ENCODE results near the gene IL18RAP.

Gene IL18RAP

GRCh38 chr2:102386867-102387541 lies 36.0 kb upstream of the IL18RAP start:
- H3K36me3 Mint-ChIP-seq (ENCODE audit: low read depth): peaks cover 9% of the 10 kb centered on the region

DNA sequence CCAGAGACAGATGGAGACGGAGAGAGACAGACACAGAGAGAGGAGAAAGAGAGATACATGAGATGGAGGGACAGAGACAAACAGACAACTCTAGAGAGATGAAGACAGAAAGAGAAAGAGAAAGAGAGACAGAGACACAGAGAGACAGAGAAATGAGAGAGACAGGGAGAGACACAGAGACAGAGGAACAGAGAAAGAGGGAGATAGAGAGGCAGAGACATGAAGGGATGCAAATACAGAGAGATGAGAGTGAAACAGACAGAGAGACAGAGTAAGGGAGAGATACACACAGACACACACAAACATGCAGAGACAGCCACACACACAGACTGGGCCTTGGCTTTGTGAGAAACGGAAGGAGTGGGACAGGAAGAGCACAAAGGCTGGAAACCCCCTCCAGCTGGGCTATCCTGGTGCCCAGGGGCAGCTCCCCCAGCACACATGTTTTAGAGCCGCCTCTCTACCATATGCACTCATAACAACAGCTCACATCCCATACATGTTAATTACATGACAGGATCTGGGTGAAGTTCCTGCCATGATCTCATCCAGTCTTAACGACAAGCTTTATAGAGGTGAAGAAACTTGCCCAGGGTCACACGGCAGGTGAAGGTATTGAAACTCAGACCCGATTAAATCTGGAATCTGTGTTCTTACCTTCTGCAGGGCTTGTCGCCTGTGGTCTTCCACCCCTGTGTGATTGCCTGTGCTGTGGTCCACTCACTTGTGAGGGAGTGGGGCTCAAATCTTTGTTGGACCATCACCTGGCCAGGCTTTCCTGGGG lies 35.0 kb upstream of the IL18RAP start:
- no peak overlapping the region for H3K27ac Mint-ChIP-seq
- TF ChIP-seq, protein P1, sequence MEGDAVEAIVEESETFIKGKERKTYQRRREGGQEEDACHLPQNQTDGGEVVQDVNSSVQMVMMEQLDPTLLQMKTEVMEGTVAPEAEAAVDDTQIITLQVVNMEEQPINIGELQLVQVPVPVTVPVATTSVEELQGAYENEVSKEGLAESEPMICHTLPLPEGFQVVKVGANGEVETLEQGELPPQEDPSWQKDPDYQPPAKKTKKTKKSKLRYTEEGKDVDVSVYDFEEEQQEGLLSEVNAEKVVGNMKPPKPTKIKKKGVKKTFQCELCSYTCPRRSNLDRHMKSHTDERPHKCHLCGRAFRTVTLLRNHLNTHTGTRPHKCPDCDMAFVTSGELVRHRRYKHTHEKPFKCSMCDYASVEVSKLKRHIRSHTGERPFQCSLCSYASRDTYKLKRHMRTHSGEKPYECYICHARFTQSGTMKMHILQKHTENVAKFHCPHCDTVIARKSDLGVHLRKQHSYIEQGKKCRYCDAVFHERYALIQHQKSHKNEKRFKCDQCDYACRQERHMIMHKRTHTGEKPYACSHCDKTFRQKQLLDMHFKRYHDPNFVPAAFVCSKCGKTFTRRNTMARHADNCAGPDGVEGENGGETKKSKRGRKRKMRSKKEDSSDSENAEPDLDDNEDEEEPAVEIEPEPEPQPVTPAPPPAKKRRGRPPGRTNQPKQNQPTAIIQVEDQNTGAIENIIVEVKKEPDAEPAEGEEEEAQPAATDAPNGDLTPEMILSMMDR (IDR thresholded peaks at IDR 0.05): no peak
- peaks cover 9% of the 10 kb centered on the region for H3K36me3 Mint-ChIP-seq (ENCODE audit: low read depth)
- H3K9me3 Mint-ChIP-seq: peaks cover 25% of the 10 kb centered on the region
- no peak for DNase-seq
- H3K27me3 Mint-ChIP-seq (ENCODE audit: low read depth, poor library complexity): peaks cover 3% of the 10 kb centered on the region
- H3K4me1 Mint-ChIP-seq: no peaks in the 10 kb centered on the region
- H3K4me3 Mint-ChIP-seq: no peak overlapping the region

More at GRCh38 chr2:102386867-102387541, 36.0 kb upstream of the IL18RAP start:
- Mint-ChIP-seq H3K4me3 (no peak overlapping the region), H3K9me3 (peaks cover 28% of the 10 kb centered on the region), H3K27me3 (ENCODE audit: low read depth, poor library complexity) (peaks cover 3% of the 10 kb centered on the region), H3K27ac (no peak overlapping the region), H3K4me1 (no peaks in the 10 kb centered on the region)
- DNase-seq: no peak
- TF ChIP-seq, protein P1 (IDR thresholded peaks at IDR 0.05): no peak

DNA sequence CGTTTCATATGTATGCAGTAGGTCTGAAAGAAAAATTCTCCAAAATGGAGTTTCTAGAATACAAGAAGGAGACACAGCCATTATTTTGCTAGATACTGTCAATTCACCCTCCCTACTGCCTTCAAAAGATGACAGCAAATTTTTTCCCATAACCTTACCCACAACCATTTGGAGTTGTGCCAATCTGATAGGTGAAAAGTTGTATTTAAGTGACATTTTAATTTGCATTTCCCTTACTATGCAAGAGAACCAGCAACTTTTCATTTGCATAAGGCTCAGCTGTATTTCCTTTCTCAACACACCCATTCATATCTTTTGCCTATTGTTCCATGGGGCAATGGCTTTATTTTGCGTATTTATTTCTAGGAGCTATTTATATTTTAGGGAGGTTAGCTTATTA lies 31.4 kb upstream of the IL18RAP start:
- H3K27ac Mint-ChIP-seq: no peak overlapping the region
- no peaks in the 10 kb centered on the region for H3K9me3 Mint-ChIP-seq

DNA sequence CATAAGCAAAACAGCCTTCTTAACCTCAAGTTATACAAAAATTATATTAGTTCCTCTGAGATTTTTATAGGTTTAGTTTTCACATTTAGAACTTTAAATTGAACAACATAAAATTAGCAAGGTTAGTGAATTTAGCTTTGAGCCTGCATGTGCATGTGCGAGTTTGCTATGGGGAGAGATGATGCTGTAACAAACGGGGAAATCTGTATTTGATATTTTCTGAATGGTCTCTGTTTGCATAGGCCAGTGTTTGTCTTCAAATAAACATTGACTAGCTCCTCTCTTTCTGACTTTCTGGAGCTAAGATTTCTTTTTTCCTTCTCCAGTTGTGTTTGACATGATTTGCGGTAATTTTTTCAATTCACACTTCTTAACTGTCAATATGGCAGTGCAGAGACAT lies 30.9 kb upstream of the IL18RAP start:
- no peak overlapping the region for H3K4me3 Mint-ChIP-seq
- DNase-seq: no peak
- TF ChIP-seq, protein P1 (IDR thresholded peaks at IDR 0.05): no peak
- H3K27ac Mint-ChIP-seq: no peak overlapping the region
- H3K36me3 Mint-ChIP-seq (ENCODE audit: low read depth): no peaks in the 10 kb centered on the region
- H3K4me1 Mint-ChIP-seq: no peaks in the 10 kb centered on the region
- peaks cover 3% of the 10 kb centered on the region for H3K27me3 Mint-ChIP-seq (ENCODE audit: low read depth, poor library complexity)
- no peaks in the 10 kb centered on the region for H3K9me3 Mint-ChIP-seq

More for the DNA sequence above, 31.4 kb upstream of the IL18RAP start:
- Mint-ChIP-seq H3K27me3 (ENCODE audit: low read depth, poor library complexity) (peaks cover 3% of the 10 kb centered on the region), H3K4me1 (no peaks in the 10 kb centered on the region), H3K36me3 (ENCODE audit: low read depth) (no peaks in the 10 kb centered on the region), H3K4me3 (no peak overlapping the region)
- no peak for DNase-seq
- TF ChIP-seq, protein P1 (IDR thresholded peaks at IDR 0.05): no peak

- no peaks in the 10 kb centered on the region for H3K9me3 Mint-ChIP-seq
Observed at GRCh38 chr2:102392942-102393341, 30.0 kb upstream of the IL18RAP start.

More at GRCh38 chr2:102392942-102393341, 30.0 kb upstream of the IL18RAP start:
- H3K4me1 Mint-ChIP-seq: no peaks in the 10 kb centered on the region
- H3K27ac Mint-ChIP-seq: no peak overlapping the region
- TF ChIP-seq, protein P1 (IDR thresholded peaks at IDR 0.05): no peak
- DNase-seq: no peak
- no peak overlapping the region for H3K4me3 Mint-ChIP-seq
- H3K36me3 Mint-ChIP-seq (ENCODE audit: low read depth): no peaks in the 10 kb centered on the region
- H3K27me3 Mint-ChIP-seq (ENCODE audit: low read depth, poor library complexity): peaks cover 3% of the 10 kb centered on the region

All from nephron progenitor cell (in vitro differentiated cells).